CD4-positive, alpha-beta T cell treated with Interleukin-15 for 1 hour (primary cell): ENCODE results near the gene GAS5.
"Not testable (repeated sequence)": the region's sequence is repeated elsewhere in the genome, so short reads cannot be mapped to it uniquely, and the experiment has no call there.

ENCODE experiments used
- DNase-seq: peaks from one replicate; pipeline ENCODE4 v3.0.0-alpha.2; 2020

Gene GAS5

GRCh38 chr1:173868266-173869020 lies 654 bp upstream of the GAS5 start, which contains the start of gene ZBTB37:
ZBTB37 (plus strand) TSS chr1:173868380; CDS start chr1:173870226, 1,846 bp downstream.
- DNase-seq: peak; percentile 91

GRCh38 chr1:173867141-173867752 lies 542 bp downstream of the GAS5 start:
- no peak for DNase-seq

- DNase-seq: no peak
Observed at GRCh38 chr1:173866413-173867115, 1.2 kb downstream of the GAS5 start.

GRCh38 chr1:173865468-173866164 lies 2.2 kb downstream of the GAS5 start:
- DNase-seq: no peak

- no peak for DNase-seq
Observed at GRCh38 chr1:173864179-173864867, 3.5 kb downstream of the GAS5 start.

GRCh38 chr1:173863224-173864161 lies 4.3 kb downstream of the GAS5 start:
- DNase-seq: no peak

- no peak for DNase-seq
Observed at GRCh38 chr1:173862769-173863223, 5.0 kb downstream of the GAS5 start.

GRCh38 chr1:173862146-173862768 lies 5.5 kb downstream of the GAS5 start:
- DNase-seq: not testable (repeated sequence)

- DNase-seq: no peak
Observed at GRCh38 chr1:173861731-173862145, 6.1 kb downstream of the GAS5 start.

GRCh38 chr1:173860065-173860464 lies 7.7 kb downstream of the GAS5 start:
- no peak for DNase-seq

- DNase-seq: not testable (repeated sequence)
Observed at GRCh38 chr1:173859547-173859946, 8.2 kb downstream of the GAS5 start.

GRCh38 chr1:173857363-173857917 lies 10.3 kb downstream of the GAS5 start:
- DNase-seq: no peak

GRCh38 chr1:173856903-173857302 lies 10.9 kb downstream of the GAS5 start:
- DNase-seq: no peak

- DNase-seq: no peak
Observed at GRCh38 chr1:173856014-173856413, 11.8 kb downstream of the GAS5 start.

GRCh38 chr1:173853074-173853473 lies 14.7 kb downstream of the GAS5 start:
- DNase-seq: no peak

GRCh38 chr1:173852105-173852504 lies 15.7 kb downstream of the GAS5 start:
- no peak for DNase-seq

- no peak for DNase-seq
Observed at GRCh38 chr1:173832748-173833147, 35.0 kb downstream of the GAS5 start.

- DNase-seq: no peak
Observed at GRCh38 chr1:173827611-173828010, 40.2 kb downstream of the GAS5 start.

GRCh38 chr1:173824315-173825081 lies 43.3 kb downstream of the GAS5 start, which contains the start of the genes CENPL and DARS2:
CENPL (minus strand) TSS chr1:173824883; CDS start chr1:173811299, 13,584 bp downstream.
DARS2 (plus strand) TSS chr1:173824673; CDS start chr1:173825230, 557 bp downstream.
- DNase-seq: peak; percentile 91
